Vagina (tissue), 2 donors: ENCODE results near the gene GALM.

ENCODE experiments used
- POLR2A ChIP-seq, 2 donors: fragments of 450-650 bp; IDR thresholded peaks; one replicate each; pipeline ENCODE4 v1.6.1; 2017; ENCODE audit warnings: antibody characterized with exemption in 2 of 2, mild to moderate bottlenecking in 2 of 2, moderate library complexity in 2 of 2
- POLR2AphosphoS5 ChIP-seq, 2 donors: sonication (generic); formaldehyde crosslinking; IDR thresholded peaks; one replicate each; pipeline ENCODE4 v1.9.0; 2017; ENCODE audit warnings: antibody characterized with exemption in 2 of 2, mild to moderate bottlenecking in 2 of 2, low read depth in 1 of 2; ENCODE audit not compliant: insufficient read depth in 1 of 2
- TF ChIP-seq, protein P1 (sequence below), 3 experiments: fragments of 450-650 bp in 2 of 3; fragments of 200-600 bp in 1 of 3; sonication (generic) in 1 of 3; IDR thresholded peaks; one replicate each; pipeline ENCODE4 v1.5.1; 2017 to 2019; ENCODE audit warnings: antibody characterized with exemption in 3 of 3, mild to moderate bottlenecking in 2 of 3, moderate library complexity in 2 of 3

DNA sequence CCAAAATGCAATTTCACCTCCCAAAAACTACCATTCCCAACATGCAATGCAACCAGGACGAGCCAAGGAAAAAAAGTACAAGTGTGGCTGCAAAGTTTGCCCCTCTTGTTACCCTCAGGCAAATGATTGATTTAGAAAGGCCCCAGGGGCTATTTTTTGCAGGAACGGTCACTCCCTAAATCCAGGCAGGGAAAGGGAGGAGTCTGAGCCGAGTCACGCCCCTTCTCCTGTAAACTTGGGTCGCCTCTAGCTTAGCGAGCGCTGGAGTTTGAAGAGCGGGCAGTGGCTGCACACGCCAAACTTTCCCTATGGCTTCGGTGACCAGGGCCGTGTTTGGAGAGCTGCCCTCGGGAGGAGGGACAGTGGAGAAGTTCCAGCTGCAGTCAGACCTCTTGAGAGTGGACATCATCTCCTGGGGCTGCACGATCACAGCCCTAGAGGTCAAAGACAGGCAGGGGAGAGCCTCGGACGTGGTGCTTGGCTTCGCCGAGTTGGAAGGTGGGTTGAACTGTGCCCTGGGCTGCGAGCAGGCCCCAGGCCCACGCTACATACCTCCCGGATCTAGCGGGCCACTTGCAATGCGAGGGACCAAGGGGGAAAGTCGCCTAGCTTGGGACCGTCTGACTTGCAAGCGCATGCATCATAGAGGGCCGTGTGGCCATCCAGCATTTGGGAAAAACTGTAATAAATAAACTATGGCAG, at the start of gene GALM:
- TF ChIP-seq, protein P1, sequence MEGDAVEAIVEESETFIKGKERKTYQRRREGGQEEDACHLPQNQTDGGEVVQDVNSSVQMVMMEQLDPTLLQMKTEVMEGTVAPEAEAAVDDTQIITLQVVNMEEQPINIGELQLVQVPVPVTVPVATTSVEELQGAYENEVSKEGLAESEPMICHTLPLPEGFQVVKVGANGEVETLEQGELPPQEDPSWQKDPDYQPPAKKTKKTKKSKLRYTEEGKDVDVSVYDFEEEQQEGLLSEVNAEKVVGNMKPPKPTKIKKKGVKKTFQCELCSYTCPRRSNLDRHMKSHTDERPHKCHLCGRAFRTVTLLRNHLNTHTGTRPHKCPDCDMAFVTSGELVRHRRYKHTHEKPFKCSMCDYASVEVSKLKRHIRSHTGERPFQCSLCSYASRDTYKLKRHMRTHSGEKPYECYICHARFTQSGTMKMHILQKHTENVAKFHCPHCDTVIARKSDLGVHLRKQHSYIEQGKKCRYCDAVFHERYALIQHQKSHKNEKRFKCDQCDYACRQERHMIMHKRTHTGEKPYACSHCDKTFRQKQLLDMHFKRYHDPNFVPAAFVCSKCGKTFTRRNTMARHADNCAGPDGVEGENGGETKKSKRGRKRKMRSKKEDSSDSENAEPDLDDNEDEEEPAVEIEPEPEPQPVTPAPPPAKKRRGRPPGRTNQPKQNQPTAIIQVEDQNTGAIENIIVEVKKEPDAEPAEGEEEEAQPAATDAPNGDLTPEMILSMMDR (IDR thresholded peaks at IDR 0.05): no peak
- TF ChIP-seq POLR2A (IDR thresholded peaks at IDR 0.05) (no peak), POLR2AphosphoS5 (IDR thresholded peaks at IDR 0.05; ENCODE audit: insufficient read depth in 1 of 2, low read depth in 1 of 2) (peak; percentile 84 to 93)
